AML-193 (cell line): ENCODE measurements around the gene SULT6B1.

ENCODE experiments used
- DNase-seq, 2 experiments: peaks; one replicate each; lab custom pipeline; 2025; lab: John Stamatoyannopoulos, UW

SULT6B1 gene

DNA sequence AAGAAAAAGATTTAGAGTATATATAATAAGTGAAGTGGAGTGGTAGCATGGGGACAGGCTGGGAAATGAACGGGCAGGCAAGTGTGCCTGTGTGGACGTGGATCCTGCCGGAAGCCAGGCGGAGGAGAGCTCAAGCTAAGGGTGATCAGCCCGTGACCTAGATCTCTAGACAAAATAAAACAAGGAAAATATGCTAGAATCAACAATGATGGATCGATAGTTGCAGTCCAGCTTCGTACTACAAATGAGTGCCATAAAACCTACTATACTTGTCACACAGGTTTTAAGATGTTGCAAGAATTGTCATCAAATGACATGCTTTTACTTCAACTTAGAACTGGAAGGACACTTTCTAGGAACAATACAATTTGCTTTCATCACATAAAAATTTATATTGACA is 40.1 kb downstream of the SULT6B1 start:
- DNase-seq = no peak

- DNase-seq = peak in 1 of 2 experiments; percentile 1
Measured at GRCh38 chr2:37146062-37146461, 42.4 kb downstream of the SULT6B1 start.

DNA sequence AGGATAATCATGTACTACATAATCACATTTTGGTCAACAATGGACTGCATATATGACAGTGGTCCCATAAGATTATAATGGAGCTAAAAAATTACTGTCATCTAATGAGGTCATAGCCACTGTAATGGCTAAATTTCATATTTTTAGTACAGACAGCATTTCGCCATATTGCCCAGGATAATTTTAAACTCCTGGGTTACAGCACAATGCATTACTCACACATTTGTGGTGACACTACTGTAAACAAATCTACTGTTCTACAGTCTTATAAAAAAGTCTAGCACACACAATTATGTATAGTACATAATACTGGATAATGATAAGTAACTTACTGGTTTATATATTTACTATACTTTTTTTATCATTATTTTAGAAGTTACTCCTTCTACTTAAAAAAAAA is 44.5 kb downstream of the SULT6B1 start:
- no peak for DNase-seq

- DNase-seq = no peak
Measured at GRCh38 chr2:37142546-37142945, 45.9 kb downstream of the SULT6B1 start.

- no peak for DNase-seq
Measured at GRCh38 chr2:37132914-37133313, 55.6 kb downstream of the SULT6B1 start.

DNA sequence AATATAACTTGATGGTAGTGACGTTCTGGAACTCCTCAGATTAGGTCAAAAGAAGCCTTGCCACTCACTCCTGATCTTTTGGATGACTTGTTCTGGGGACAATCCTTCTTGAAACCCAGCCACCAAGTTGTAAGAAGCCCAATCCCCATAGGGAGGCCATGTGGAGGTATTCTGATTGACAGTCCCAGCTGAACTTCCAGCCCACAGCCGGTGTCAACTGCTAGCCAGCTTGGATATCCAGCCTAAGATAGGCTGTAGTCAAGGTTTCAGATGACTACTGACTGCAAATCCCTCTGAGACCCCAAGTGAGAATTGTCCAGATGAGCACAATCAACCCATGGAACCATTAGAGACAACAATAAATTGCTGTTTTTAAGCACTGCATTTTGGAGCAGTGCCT is 63.1 kb downstream of the SULT6B1 start:
- no peak for DNase-seq

DNA sequence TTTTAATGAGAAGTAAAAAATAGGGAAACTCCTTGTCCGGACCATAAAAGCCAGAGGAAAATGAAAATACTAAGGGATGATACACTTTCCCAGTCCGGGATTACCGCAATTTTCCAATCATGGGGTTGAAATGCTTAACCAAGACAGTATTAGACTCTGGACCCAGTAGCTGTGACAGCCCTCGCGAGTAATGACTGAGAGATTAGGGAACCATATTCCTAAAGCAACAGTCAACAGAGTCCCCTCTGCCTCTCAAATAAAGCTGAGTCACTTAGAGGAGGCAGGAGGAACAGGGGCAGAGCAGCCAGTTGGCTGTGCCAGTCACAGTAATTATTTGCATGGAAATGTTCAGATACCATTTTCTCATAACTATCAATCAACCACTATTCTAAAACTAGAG is 69.3 kb downstream of the SULT6B1 start:
- no peak for DNase-seq
